ENCODE results near the gene ATP6V0C.
"Not testable (repeated sequence)": the region's sequence is repeated elsewhere in the genome, so short reads cannot be mapped to it uniquely, and the experiment has no call there.

The ATP6V0C gene

DNA sequence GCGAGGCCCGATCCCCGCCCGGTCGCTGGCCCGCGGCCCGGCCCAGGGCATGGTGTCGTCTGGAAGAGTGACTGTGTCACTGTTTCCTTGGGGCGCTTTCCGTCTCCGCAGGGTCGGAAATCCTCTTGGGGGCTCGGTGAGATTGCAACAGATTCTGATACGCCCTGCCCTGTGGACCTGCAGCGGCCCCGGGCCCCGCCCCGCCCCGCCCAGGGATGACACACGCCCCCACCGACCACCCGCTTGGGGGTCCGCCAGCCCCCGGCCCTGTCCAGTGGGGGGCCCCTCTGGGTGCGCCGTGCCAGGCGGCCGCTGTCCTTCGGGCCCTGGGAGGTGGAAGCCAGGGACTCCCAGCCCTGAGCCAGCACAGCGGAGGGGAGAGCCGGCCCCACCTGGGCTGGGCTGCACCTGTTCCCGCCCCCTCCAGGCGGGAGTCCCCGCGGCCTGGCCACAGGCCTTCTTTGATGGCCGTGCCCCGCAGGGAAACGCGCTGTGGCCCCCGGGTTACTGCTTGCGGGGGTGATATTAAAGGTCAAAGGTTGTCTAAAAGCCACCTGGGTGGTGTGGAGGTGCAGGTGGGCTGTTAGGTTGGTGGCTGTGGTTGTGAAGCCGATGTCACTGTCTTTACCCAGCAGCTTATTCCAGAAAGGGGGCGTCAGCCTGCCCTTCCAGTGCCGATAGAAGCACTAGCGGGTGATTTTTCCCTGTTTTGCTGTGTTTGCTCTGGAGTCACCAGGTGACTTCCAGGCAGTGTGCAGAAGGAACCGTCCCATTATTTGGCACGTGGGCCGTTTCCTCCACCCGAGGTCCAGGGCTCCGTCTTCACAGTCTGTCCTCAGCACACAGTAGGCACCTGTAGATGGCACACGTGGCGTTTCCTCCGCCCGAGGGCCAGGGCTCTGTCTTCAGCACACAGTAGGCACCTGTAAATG is 38.1 kb upstream of the ATP6V0C start:
- DNase-seq: peak; percentile 38

DNA sequence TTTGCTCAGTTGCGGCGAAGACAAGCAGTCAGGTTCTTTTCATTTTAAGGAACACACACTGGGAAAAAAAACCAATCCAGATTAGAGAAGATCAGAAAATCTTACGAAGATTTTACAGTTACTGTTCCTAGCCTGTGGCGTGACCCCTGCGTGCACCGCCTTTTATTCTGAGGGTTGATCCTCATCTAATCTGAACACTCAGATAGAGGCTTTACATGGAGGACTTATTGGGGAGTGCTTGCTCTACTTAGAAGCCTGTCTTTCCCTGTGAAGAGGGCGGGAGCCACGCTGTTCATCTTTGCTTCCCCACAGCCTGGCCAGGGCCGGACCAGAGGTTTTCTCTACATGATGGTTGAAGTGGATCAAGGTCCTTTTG is 37.4 kb upstream of the ATP6V0C start:
- no peak for DNase-seq

DNA sequence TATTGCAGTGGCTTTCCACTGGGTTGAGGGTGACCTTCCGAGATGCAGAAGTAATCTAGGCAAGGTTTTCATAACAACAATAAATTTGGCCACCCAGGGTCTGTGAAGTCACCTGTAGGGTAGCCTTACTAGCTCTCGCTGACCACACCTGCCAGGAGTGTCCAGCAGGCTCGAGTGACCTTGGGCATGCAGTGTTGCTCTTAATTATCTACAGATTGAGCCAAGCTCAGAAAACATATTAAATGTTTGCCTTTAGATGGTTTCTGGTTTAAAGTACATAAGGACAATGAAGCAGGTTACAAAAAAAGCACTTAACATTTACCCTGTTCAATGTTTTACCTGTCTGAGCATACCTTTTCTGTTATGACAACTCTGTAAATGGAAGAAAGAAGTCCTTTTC is 37.0 kb upstream of the ATP6V0C start:
- no peak for DNase-seq

DNA sequence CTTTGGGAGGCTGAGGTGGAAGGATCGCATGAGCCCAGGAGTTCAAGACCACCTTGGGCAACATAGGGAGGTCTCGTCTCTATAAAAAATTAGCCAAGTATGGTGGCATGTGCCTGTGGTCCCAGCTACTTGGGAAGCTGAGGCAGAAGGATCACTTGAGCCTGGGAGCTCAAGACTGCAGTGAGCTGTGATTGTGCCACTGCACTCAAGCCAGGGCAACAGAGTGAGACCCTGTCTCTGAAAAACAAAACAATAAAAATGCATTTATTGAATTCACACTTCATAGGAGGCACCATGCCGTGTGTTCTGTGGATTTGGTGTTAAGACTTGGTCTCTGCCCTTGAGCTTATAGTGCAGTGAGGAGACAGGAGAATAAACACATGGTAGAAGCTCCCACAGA is 36.4 kb upstream of the ATP6V0C start:
- no peak for DNase-seq

DNA sequence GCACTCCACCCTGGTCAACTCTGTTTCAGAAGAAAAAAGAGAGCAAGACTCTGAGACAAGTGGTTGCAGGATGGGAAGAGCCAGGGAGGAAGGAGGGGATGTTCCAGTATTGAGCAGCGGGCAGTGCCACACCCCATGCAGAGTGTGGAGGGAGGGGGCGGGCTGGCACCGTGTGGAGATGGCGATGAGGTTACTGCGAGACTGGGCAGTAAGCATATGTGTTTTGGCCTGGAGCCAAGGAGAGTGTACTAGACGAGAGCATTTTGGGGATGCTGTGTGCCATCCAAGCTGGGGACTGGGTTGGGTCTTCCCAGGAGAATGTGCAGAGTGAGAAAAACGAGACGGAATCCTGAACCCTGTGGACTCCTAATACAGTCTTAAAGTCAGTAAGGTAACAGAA is 35.5 kb upstream of the ATP6V0C start:
- DNase-seq: peak; percentile 73

DNA sequence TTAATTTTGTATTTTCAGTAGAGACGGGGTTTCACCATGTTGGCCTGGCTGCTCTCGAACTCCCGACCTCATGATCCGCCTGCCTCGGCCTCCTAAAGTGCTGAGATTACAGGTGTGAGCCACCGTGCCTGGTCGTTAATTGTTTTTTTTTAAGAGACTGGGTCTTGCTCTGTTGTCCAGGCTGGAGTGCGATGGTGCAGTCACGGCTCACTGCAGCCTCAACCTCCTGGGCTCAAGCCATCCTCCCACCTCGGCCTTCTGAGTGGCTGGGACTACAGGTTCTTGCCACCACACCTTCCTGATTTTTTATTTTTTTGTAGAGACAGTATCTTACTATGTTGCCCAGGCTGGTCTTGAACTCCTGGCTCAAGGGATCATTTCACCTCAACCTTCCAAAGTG is 33.8 kb upstream of the ATP6V0C start:
- DNase-seq: not testable (repeated sequence)

DNA sequence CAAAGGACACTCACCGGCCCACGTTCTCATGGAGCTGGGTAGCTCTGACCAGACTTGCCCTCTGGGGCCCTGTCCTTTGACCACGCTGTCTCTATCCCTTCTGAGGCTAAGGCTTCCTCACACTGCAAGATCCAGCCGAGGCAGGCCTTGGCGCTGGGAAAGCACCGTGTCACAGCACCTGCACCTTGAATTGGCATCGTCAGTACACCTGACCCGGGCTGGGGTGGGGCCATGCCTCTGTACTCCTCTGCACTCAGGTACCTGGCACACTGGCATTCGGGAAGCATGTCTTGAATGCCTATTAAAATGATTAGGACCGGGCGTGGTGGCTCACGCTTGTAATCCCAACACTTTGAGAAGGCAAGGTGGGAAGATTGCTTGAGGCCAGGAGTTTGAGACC is 32.8 kb upstream of the ATP6V0C start:
- no peak for DNase-seq

DNA sequence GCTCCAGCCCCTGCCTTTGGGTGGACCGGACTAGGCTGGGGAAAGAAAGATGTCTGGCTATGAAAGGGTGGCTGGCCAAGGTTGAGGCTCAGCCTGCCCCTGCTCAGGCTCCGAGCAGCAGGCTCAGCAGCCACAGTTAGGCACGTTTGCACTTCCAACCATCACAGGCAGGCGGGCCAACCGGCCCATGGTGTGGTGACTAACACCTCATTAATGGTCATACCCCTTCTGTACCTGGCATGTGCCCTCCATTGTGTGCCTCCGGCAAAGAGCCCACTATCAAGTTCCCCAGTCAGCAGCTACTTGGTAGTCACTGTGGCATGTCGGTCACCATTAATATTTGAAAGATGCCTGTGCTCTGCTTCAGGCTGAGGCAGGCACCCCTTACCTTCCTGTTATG is 32.1 kb upstream of the ATP6V0C start:
- DNase-seq: no peak

DNA sequence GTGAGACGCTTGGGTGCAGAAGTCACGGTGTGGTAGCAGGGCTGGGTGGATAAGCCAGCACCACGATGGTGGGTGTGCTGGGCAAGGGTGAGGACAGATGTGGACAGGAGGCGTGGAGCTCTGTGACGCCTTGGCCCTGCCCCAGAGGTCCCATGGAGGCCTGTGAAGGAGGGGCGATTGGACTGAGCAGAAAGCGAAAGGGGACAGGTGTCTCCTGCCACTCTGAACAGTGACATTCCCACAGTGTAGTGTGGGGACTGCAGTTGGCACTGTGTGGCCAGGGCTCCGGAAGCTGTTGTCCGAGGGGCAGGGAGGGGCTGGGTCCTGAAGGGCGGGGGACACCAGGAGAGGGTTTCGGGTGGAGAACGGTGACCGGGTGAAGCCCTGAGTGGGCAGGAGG is 31.5 kb upstream of the ATP6V0C start:
- no peak for DNase-seq

DNA sequence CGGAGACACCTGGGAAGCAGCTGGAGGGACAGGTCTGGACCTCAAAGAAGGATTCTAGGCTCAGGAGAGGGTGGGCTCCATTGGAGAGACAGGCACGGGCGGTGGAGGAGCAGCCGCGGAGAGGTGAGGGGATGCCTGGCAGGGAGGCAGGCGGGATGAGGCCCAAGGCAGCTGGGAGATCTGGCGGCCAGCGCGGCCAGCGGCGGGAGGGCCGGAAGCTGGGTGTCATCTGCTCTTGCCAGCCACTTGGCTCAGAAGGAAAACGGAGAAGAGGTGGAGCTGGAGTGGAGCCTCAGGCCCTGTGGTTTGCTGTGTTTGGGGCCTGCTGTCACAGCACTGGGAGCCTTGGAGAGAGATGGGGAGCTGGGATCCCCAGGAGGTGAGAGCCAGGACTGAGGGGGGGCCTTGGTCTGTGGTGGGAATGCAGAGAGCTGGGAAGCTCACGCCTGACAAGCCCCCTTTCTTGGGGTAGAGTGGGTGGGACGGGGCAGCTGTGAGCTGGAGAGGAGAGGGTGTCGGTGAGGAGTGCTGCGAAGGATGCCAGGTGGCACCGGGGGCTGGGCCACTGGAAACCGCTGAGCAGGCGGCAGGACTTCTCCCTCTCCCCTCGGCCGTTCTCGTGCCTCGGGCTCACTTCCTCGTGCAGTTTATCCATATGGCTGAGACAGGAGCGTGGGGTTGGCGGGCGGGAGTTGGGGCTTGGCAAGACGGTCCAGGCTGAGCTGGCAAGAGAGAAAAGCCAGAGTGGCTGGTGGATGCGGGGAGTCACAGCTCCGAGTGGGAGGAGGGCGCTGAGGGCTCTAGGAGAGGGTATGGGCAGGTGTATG is 30.8 kb upstream of the ATP6V0C start:
- DNase-seq: no peak

DNA sequence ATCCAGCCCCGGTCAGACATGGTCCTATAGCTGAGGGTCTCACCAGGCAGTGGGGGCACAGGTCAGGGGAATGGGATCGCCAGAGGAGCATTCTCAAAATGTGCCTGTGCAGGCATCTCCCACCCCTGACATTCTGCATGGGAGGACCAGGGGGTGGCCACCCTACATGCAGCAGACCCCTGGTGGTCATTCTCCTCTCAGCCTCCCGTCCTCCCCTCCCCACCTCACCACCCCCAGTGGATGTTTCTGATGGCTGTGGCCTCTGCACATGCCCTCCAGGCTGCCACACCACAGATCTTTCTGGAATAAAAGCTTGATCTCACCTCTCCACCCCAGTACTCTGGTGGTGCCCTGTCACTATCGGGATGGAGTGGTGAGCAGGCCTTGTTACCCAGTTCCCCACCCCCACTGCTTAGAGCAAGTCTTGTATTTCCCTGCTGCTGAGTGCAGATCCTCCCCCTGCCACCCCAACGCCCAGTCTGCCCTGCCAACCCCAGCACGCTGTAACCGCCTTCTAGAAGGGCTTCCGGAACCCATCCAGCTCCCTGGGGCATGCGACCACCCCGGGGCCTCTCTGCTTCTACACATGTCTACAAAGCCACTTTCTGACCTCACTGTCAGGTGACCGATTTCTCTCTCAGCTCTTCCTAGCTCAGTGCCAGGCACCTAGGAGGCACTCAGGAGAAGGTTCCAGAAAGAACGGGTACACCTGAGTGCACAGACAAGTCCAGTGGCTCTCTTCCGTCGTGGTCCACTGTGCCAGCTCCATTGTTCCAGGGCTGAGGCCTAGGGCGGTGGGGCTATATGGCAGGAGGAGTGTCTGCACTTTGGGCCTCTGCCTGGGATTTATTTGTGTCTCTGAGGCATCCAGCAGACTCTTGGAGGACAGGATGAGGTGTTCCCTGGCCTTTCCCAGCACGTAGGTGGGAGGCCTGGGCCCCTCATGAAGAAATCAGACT is 29.5 kb upstream of the ATP6V0C start:
- DNase-seq: no peak

DNA sequence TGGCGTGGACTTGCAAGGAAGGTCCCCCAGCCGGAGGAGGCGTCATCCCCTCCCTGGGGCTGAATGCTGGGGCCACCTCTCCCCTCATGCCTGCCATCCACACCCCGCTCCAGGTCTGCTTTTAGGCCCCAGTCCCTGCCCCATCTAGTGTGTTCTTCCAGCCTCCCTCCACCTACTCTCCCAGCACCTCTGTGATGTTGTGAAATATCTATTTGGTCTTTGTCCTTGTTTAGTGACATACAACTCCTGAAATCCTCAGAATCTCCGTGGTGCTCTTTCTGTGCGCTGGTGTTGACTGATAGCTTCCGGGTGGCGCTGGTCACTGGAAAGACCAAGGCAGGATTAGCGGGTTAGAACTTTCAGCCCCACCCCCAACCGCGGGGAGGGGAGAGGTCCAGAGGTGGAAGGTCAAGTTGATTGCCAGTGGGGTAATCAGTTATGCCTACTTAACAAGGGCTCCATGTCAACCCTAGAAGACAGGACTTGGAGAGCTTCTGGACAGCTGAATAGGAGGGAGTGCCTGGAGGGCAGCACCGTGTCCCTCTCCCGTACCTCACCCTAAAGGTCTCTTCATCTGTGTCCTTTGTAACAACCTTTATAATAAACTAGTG is 28.7 kb upstream of the ATP6V0C start:
- no peak for DNase-seq

DNA sequence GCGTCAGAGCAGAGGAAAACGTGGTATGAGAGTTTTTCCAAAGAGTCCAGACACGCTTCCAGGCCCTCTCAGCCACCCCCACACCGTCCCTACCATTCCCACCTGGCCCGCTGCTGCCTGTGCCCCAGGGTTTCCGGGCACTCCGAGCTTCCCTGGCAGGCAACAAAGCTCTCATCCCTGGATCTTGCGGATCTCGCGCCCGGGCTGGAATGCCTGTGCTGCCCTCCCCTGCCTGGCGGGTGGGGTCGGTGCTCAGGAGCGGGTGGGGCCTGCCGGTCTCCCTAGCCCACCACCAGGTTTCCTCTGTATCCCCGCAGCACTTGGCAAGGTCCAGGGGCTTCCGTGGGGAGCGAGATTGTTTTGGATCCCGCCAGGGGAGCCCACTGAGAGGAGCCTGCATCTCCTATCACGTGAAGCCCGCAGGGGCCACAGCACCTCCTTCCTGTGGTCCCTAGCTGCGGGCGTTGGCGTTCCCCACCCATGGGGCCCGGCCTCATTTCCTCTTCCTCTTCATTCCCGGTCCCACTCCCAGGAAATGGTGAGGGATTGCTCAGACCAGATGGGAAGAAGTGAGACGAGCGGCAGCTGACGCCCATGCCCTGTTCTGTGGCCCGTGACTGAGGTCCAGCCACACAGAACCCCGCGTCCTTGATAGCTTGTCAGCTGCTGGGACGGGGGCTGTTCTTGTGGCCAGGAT is 27.8 kb upstream of the ATP6V0C start:
- no peak for DNase-seq

DNA sequence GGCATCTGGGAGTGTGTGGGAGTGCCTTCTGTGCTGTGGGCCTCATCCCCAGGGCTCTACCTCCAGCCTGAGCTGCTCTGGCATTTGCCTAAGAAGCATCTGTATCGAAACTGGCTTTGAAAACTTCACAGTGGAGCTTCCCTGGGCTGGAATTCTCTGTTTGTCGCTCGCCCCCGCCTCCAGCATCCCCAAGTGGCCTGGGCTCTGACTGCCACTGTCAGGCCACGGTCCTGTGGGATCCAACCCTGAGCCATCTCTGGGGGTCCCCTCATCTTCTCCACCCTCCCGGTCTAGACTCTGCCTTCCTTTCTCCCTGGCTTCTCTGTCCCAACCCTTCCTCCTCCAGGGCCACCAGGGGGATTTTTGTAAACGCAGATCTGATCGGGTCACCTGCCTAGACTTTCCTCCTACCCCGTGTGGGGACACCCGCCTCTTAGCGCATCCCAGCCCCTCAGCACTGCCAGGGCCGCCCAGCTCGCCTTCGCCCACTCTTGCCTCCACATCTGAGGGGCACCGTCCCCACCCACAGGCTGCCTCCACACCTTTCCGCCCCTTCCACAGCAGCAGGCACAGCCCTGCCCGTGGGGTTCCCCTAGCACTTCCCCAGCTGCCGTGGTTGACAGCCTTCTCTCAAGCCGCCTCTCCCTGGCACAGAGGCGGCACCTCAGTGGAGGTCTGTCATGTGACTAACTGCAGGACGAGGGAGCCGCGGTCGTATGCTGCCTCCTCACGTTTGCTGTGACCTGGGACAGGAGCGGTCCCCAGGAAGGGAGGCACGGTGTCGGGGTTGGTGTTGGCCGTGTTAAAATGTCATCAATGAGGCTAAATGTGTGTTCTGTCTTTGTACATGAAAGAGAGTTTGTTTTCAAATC is 26.9 kb upstream of the ATP6V0C start:
- DNase-seq: peak; percentile 82

DNA sequence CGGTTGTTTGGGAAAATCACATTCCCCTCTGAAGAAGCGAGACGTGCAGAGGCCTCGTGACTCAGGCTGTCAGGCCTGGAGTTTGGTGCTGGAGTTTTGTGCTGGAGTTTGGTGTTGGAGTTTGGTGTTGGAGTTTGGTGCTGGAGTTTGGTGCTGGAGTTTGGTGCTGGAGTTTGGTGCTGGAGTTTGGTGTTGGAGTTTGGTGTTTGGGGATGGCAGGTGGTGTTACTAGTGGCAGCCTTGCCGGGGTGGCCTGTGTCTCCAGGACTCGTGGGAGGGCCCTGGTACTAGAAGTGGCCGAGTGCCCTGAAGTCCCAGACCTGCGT is 26.3 kb upstream of the ATP6V0C start:
- DNase-seq: no peak

DNA sequence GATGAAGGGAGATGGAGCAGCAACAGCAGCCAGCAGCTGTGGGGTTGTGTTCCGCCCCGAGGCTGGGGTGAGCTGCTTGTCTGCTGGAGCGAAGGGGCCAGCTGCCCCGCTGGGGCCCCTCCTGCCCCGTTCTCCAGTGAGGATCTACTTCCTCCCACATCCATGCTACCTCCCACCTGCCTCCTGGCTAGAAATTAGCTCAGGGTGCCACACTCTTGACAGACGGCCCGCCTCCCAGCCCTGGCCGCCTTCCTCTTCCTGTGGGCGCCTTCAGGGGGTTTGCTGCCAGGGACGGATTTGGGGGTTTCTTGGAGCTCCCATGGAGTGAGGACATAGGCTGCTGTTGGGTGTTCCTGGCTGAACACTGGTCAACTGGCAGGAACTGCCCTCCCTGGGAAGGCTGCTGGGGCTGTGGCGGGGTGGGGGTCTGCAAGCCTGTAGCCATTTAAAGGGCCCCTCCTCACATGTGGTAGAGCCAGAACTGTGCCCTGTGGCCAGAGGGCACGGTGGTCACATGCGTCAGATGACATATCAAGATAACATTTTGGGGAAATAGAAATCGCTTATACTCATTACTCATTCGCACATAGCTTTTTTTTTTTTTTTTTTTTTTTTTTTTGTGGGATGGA is 25.7 kb upstream of the ATP6V0C start:
- DNase-seq: peak; percentile 50

DNA sequence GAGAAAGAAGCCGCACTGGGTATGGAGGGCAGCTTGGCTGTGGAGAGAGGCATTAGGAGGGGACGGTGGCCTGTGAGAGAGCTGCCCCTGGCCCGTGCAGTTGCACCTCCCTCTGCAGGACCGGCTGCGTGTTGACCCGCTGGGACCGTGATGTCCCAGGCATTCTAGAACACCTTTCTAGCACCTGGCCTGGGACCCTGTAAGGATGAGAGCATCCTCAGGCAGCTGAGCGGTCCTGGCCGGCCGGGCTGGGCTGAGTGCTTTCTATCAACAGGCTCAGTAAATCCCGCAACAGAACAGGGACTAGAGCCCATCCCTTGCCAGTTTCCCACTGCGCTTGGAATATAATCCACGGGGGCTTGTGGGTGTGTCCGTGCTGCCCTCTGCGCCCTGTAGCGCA is 24.2 kb upstream of the ATP6V0C start:
- no peak for DNase-seq

DNA sequence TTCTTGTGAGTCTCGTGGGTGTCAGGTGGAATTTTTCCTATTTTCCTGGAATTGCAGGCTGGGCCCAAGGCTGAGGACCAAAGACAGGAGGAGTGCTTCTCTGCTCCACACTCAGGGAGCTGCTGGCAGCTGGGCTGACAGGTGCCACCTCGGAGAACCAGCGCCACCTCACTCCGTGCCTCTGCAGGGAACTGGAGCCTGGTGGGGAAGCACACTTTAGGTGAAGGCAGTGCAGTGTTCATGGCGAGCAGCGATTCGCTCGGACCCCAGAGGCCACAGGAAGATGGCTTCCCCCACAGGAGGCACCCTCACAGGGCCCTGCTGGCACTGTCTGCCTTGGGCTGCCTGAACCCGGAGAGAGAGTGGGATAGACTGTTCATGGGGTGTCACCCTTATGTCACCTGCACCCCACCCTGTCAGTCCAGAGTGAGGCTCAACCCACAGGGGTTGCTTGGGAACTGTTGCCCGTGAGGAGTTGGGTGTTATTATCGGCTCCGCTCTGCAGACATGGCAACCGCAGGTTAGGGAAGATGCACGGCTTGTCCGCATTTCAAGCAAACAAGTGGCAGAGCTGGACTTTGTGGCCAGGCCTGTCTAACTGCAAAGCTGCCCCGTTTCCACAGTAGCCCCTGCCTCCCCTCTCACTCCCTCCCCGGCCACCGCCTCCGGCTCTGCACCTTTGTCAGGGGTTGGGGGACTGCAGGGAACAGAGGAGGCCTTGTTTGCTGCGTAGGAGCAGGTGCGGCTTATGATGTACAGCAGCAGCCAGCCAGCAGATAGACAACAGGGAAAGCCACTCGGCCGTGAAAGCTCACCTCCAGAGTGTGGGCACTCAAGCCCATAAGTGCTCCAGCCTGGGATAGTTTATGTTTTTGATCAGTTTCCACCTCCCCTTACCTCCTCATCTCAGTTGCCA is 23.3 kb upstream of the ATP6V0C start:
- DNase-seq: no peak

DNA sequence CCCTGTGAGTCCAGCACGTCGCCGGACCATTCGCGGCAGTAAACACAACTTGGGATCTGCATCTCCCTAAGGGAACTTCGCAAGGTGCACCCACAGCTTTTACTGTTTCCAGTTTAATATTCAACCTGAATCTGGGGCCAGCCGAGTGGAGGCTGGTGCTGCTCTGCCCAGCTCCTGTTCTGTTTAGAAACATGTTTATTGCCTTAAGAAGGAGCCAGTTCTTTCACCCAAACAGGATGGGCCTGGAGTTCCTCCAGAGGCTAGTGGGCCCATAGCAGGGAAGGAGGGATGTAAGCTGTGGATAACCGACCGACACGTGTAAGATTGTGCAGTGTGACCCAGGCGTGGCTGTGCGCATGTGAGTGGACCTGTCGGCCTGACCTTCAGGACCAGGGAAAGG is 21.5 kb upstream of the ATP6V0C start:
- no peak for DNase-seq

Data from hematopoietic multipotent progenitor cell treated with erythropoietin and hydrocortisone succinate and interleukin-3 and kit ligand, for 8 days (in vitro differentiated cells).